HG03159 (cell line): ENCODE results near the gene LMO1.

ENCODE experiments used
- ATAC-seq: cut with Tn5 transposase; IDR thresholded peaks from one replicate; pipeline ENCODE4 v1.9.1; 2021; ENCODE audit warnings: mild to moderate bottlenecking, moderate library complexity; ENCODE audit not compliant: unreplicated experiment

Gene LMO1

GRCh38 chr11:8207080-8208000 is 56.3 kb downstream of the LMO1 start:
- ATAC-seq, result no peak

GRCh38 chr11:8206251-8207079 is 57.2 kb downstream of the LMO1 start:
- ATAC-seq, result no peak

- ATAC-seq, result no peak
Measured at GRCh38 chr11:8205566-8205965, 58.1 kb downstream of the LMO1 start.

- no peak for ATAC-seq
Measured at GRCh38 chr11:8204596-8204995, 59.1 kb downstream of the LMO1 start.

- ATAC-seq, result no peak
Measured at GRCh38 chr11:8204025-8204424, 59.7 kb downstream of the LMO1 start.

GRCh38 chr11:8203414-8203715 is 60.3 kb downstream of the LMO1 start:
- ATAC-seq, result no peak

- ATAC-seq, result no peak
Measured at GRCh38 chr11:8202516-8203413, 60.9 kb downstream of the LMO1 start.

- peak; percentile 77 for ATAC-seq
Measured at GRCh38 chr11:8201644-8202365, 61.9 kb downstream of the LMO1 start.

- no peak for ATAC-seq
Measured at GRCh38 chr11:8199676-8200075, 64.0 kb downstream of the LMO1 start.

GRCh38 chr11:8196749-8197148 is 66.9 kb downstream of the LMO1 start:
- no peak for ATAC-seq

GRCh38 chr11:8194956-8195355 is 68.7 kb downstream of the LMO1 start:
- no peak for ATAC-seq

GRCh38 chr11:8192896-8193209 is 70.8 kb downstream of the LMO1 start:
- ATAC-seq, result no peak

GRCh38 chr11:8192016-8192895 is 71.4 kb downstream of the LMO1 start:
- no peak for ATAC-seq

GRCh38 chr11:8190431-8190830 is 73.2 kb downstream of the LMO1 start:
- no peak for ATAC-seq

- no peak for ATAC-seq
Measured at GRCh38 chr11:8186429-8186828, 77.2 kb downstream of the LMO1 start.

- no peak for ATAC-seq
Measured at GRCh38 chr11:8183111-8183510, 80.6 kb downstream of the LMO1 start.

- no peak for ATAC-seq
Measured at GRCh38 chr11:8180469-8180868, 83.2 kb downstream of the LMO1 start.

GRCh38 chr11:8178297-8178696 is 85.4 kb downstream of the LMO1 start:
- ATAC-seq, result no peak

- ATAC-seq, result no peak
Measured at GRCh38 chr11:8177136-8177535, 86.5 kb downstream of the LMO1 start.
